Liver (tissue), 3 donors: ENCODE results near the gene RAVER2.

ENCODE experiments used
- FOXA1 ChIP-seq: IDR thresholded peaks from 2 replicates; pipeline ENCODE4 v1.6.1; 2016; ENCODE audit warnings: antibody characterized with exemption
- FOXA2 ChIP-seq: IDR thresholded peaks from 2 replicates; pipeline ENCODE4 v1.6.1; 2016; ENCODE audit warnings: antibody characterized with exemption
- GABPA ChIP-seq, 2 donors: IDR thresholded peaks in 1 of 2; conservative IDR thresholded peaks in 1 of 2; 2 replicates each; pipeline ENCODE4 v1.6.1; 2016; ENCODE audit warnings: antibody characterized with exemption in 2 of 2, mild to moderate bottlenecking in 1 of 2, moderate library complexity in 1 of 2
- HNF4G ChIP-seq: IDR thresholded peaks from 2 replicates; pipeline ENCODE4 v1.6.1; 2016; ENCODE audit warnings: antibody characterized with exemption
- JUND ChIP-seq, 2 donors: IDR thresholded peaks; 2 replicates each; pipeline ENCODE4 v1.6.1; 2016; ENCODE audit warnings: antibody characterized with exemption in 2 of 2
- RAD21 ChIP-seq, 2 donors: IDR thresholded peaks; 2 replicates each; pipeline ENCODE4 v1.6.1; 2016; ENCODE audit warnings: antibody characterized with exemption in 2 of 2, mild to moderate bottlenecking in 2 of 2
- SP1 ChIP-seq: IDR thresholded peaks from 2 replicates; pipeline ENCODE4 v1.6.1; 2018; ENCODE audit warnings: antibody characterized with exemption, mild to moderate bottlenecking
- TAF1 ChIP-seq: conservative IDR thresholded peaks from 2 replicates; pipeline ENCODE4 v1.6.1; 2016; ENCODE audit warnings: antibody characterized with exemption, mild to moderate bottlenecking
- YY1 ChIP-seq: IDR thresholded peaks from 2 replicates; pipeline ENCODE4 v1.6.1; 2016; ENCODE audit warnings: antibody characterized with exemption, mild to moderate bottlenecking
- TF ChIP-seq, protein P1 (sequence below): IDR thresholded peaks from 2 replicates; pipeline ENCODE4 v1.6.1; 2016; ENCODE audit warnings: antibody characterized with exemption, mild to moderate bottlenecking
- TF ChIP-seq, protein P2 (sequence below): fragments of 150-350 bp; IDR thresholded peaks from 2 replicates; pipeline ENCODE4 v1.5.1; 2017; ENCODE audit warnings: improper control_type of control experiment, low read depth, low read length; ENCODE audit not compliant: missing input control
- TF ChIP-seq, protein P3 (sequence below): IDR thresholded peaks from 2 replicates; pipeline ENCODE4 v1.6.1; 2016; ENCODE audit warnings: antibody characterized with exemption
- TF ChIP-seq, protein P4 (sequence below): IDR thresholded peaks from 2 replicates; pipeline ENCODE4 v1.6.1; 2016; ENCODE audit warnings: antibody characterized with exemption
- donor health status: healthy.
- donor health status: healthy.

DNA sequence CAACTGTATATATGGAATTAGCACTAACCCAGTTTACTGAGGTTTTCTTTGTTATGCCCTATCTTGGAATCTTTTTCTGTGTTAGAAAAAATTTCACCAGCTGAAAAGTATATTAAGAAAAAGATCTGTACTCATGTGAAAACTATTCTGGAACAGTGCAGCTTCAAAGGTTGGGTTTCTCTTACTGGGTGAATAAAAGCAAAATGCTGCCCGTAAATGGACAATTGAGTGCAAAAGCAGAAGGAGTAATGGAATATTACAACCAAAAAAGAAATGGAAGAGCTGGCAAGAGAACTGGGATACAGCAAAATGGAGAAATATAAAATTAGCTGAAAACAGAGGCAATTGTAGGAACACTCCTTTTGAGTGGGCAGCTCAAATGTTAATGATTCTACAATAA lies 17.0 kb upstream of the RAVER2 start:
- TF ChIP-seq, protein P1, sequence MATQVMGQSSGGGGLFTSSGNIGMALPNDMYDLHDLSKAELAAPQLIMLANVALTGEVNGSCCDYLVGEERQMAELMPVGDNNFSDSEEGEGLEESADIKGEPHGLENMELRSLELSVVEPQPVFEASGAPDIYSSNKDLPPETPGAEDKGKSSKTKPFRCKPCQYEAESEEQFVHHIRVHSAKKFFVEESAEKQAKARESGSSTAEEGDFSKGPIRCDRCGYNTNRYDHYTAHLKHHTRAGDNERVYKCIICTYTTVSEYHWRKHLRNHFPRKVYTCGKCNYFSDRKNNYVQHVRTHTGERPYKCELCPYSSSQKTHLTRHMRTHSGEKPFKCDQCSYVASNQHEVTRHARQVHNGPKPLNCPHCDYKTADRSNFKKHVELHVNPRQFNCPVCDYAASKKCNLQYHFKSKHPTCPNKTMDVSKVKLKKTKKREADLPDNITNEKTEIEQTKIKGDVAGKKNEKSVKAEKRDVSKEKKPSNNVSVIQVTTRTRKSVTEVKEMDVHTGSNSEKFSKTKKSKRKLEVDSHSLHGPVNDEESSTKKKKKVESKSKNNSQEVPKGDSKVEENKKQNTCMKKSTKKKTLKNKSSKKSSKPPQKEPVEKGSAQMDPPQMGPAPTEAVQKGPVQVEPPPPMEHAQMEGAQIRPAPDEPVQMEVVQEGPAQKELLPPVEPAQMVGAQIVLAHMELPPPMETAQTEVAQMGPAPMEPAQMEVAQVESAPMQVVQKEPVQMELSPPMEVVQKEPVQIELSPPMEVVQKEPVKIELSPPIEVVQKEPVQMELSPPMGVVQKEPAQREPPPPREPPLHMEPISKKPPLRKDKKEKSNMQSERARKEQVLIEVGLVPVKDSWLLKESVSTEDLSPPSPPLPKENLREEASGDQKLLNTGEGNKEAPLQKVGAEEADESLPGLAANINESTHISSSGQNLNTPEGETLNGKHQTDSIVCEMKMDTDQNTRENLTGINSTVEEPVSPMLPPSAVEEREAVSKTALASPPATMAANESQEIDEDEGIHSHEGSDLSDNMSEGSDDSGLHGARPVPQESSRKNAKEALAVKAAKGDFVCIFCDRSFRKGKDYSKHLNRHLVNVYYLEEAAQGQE: no peak
- TF ChIP-seq, protein P2, sequence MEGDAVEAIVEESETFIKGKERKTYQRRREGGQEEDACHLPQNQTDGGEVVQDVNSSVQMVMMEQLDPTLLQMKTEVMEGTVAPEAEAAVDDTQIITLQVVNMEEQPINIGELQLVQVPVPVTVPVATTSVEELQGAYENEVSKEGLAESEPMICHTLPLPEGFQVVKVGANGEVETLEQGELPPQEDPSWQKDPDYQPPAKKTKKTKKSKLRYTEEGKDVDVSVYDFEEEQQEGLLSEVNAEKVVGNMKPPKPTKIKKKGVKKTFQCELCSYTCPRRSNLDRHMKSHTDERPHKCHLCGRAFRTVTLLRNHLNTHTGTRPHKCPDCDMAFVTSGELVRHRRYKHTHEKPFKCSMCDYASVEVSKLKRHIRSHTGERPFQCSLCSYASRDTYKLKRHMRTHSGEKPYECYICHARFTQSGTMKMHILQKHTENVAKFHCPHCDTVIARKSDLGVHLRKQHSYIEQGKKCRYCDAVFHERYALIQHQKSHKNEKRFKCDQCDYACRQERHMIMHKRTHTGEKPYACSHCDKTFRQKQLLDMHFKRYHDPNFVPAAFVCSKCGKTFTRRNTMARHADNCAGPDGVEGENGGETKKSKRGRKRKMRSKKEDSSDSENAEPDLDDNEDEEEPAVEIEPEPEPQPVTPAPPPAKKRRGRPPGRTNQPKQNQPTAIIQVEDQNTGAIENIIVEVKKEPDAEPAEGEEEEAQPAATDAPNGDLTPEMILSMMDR: no peak
- no peak for TF ChIP-seq YY1
- no peak for TF ChIP-seq RAD21 (IDR thresholded peaks at IDR 0.05)
- no peak for TF ChIP-seq FOXA2
- no peak for TF ChIP-seq JUND (IDR thresholded peaks at IDR 0.05)
- no peak for TF ChIP-seq TAF1
- TF ChIP-seq, protein P3, sequence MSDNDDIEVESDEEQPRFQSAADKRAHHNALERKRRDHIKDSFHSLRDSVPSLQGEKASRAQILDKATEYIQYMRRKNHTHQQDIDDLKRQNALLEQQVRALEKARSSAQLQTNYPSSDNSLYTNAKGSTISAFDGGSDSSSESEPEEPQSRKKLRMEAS: no peak
- no peak for TF ChIP-seq HNF4G
- TF ChIP-seq SP1: no peak
- TF ChIP-seq FOXA1: no peak
- TF ChIP-seq GABPA (IDR thresholded peaks at IDR 0.05 in 1 of 2, conservative IDR thresholded peaks at IDR 0.05 in 1 of 2): no peak
- TF ChIP-seq, protein P4, sequence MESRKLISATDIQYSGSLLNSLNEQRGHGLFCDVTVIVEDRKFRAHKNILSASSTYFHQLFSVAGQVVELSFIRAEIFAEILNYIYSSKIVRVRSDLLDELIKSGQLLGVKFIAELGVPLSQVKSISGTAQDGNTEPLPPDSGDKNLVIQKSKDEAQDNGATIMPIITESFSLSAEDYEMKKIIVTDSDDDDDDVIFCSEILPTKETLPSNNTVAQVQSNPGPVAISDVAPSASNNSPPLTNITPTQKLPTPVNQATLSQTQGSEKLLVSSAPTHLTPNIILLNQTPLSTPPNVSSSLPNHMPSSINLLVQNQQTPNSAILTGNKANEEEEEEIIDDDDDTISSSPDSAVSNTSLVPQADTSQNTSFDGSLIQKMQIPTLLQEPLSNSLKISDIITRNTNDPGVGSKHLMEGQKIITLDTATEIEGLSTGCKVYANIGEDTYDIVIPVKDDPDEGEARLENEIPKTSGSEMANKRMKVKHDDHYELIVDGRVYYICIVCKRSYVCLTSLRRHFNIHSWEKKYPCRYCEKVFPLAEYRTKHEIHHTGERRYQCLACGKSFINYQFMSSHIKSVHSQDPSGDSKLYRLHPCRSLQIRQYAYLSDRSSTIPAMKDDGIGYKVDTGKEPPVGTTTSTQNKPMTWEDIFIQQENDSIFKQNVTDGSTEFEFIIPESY: no peak
